GM23248 (cell line): ENCODE measurements around the gene NEDD9. TPM values are rescaled to one million over a fixed set of nuclear protein-coding genes. Genes with fewer than 3 reads are reported as not detected.
A peak's percentile ranks its signal among the peaks of the same experiment; 100 is the strongest.

ENCODE experiments used
- DNase-seq: peaks from one replicate; pipeline ENCODE4 v3.0.0-alpha.2; 2015
- H2AFZ ChIP-seq: fragments of 200-600 bp; sonication (generic); 2 replicates; pipeline ENCODE4 v1.6.1; 2016; ENCODE audit warnings: antibody characterized with exemption
- H3F3A ChIP-seq: fragments of 200-600 bp; sonication (generic); 2 replicates; pipeline ENCODE4 v1.6.1; 2016; ENCODE audit warnings: mild to moderate bottlenecking, antibody characterized with exemption, mixed run types; ENCODE audit not compliant: insufficient read depth
- H3K27ac ChIP-seq: fragments of 200-600 bp; sonication (generic); 2 replicates; pipeline ENCODE4 v1.5.1; 2016; ENCODE audit warnings: mild to moderate bottlenecking
- H3K27me3 ChIP-seq: fragments of 200-600 bp; sonication (generic); replicated peaks from 2 replicates; pipeline ENCODE4 v1.6.1; 2016; ENCODE audit warnings: mild to moderate bottlenecking; ENCODE audit not compliant: insufficient read depth
- H3K36me3 ChIP-seq: fragments of 200-600 bp; sonication (generic); 2 replicates; pipeline ENCODE4 v1.6.1; 2016; ENCODE audit warnings: low read depth, mild to moderate bottlenecking
- H3K4me1 ChIP-seq: fragments of 200-600 bp; sonication (generic); 2 replicates; pipeline ENCODE4 v1.6.1; 2016; ENCODE audit warnings: mild to moderate bottlenecking; ENCODE audit not compliant: insufficient read depth
- H3K4me2 ChIP-seq: fragments of 200-600 bp; sonication (generic); one replicate; pipeline ENCODE4 v1.6.1; 2016; ENCODE audit warnings: mild to moderate bottlenecking; ENCODE audit not compliant: unreplicated experiment
- H3K4me3 ChIP-seq: fragments of 200-600 bp; sonication (generic); 2 replicates; pipeline ENCODE4 v1.5.1; 2016; ENCODE audit warnings: mild to moderate bottlenecking
- H3K79me2 ChIP-seq: fragments of 200-600 bp; sonication (generic); 2 replicates; pipeline ENCODE4 v1.6.1; 2016; ENCODE audit warnings: mild to moderate bottlenecking; ENCODE audit not compliant: insufficient read depth
- H3K9ac ChIP-seq: fragments of 200-600 bp; sonication (generic); 2 replicates; pipeline ENCODE4 v1.6.1; 2016; ENCODE audit warnings: mild to moderate bottlenecking
- H3K9me2 ChIP-seq: fragments of 200-600 bp; sonication (generic); 2 replicates; pipeline ENCODE4 v1.6.1; 2016; ENCODE audit warnings: mixed run types, mild to moderate bottlenecking, moderate library complexity; ENCODE audit not compliant: insufficient read depth
- H3K9me3 ChIP-seq: fragments of 200-600 bp; sonication (generic); one replicate; pipeline ENCODE4 v1.6.1; 2017; ENCODE audit warnings: low read depth
- H4K20me1 ChIP-seq: fragments of 200-600 bp; sonication (generic); 2 replicates; pipeline ENCODE4 v1.6.0; 2016; ENCODE audit not compliant: insufficient read depth
- EZH2 ChIP-seq: fragments of 200-600 bp; sonication (generic); IDR thresholded peaks from 2 replicates; pipeline ENCODE4 v1.6.1; 2018; ENCODE audit warnings: antibody characterized with exemption, mild to moderate bottlenecking; ENCODE audit not compliant: insufficient read depth, poor library complexity, severe bottlenecking
- EZH2phosphoT487 ChIP-seq: fragments of 200-600 bp; sonication (generic); IDR thresholded peaks from 2 replicates; pipeline ENCODE4 v1.6.1; 2018; ENCODE audit warnings: antibody characterized with exemption, moderate library complexity, mild to moderate bottlenecking, low read depth; ENCODE audit not compliant: insufficient read depth
- WGBS, 2 experiments: methylation state at CpG; one replicate each; pipeline ENCODE4 v1.1.6; 2015 to 2017; ENCODE audit warnings: low lambda C conversion rate in 2 of 2, low coverage in 1 of 2; ENCODE audit errors: missing lambda C conversion rate in 2 of 2; 5-methylcytosine and 5-hydroxymethylcytosine counted together
- in situ Hi-C: fragments of 300-500 bp; cut with MboI; formaldehyde crosslinking; loops from 2 replicates; pipeline ENCODE4 v1.15.0; 2020
- polyA plus RNA-seq: library from polyadenylated mRNA; unstranded; fragments of >200 nt; fragmentation: Nextera tagmentation; extraction: Ambion mirVana; gene quantifications from 2 replicates; pipeline ENCODE4 v1.2.1, GENCODE V29; 2016
- total RNA-seq: library from RNA; depleted of rRNA; stranded (reverse); fragments of >200 nt; shearing (Covaris generic); gene quantifications from 2 replicates; pipeline ENCODE4 v1.2.3, GENCODE V29; 2014

The NEDD9 gene
- total and polyA plus RNA-seq, 2 experiments from 2014 or later: 3.0 to 4.2 TPM

DNA sequence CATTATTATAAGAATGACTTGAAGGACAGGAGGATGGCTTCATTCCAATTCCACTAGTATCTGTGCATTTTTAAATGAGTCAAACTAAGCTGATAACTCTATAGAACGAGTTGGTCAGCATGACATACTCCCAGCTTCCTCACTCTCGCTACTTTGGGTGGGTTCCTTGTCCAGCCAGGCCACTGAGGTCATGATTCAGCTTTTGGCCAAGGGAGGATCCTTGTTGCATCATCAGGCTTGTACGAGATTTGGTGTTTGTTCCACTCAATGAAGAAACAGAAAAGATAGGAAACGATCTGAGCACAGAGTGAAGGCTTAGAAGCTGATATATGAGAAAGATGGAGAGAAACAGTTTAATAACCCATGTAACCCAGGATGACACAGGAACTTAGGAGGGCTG lies 19.8 kb downstream of the NEDD9 start:
- Histone ChIP-seq H3K36me3 (no peaks in the 10 kb centered on the region), H3K79me2 (no peaks in the 10 kb centered on the region), H3K4me2 (peak overlapping the region; percentile 71), H3K27me3 (no peaks in the 10 kb centered on the region), H2AFZ (peak overlapping the region; percentile 52), H3K27ac (peak overlapping the region; percentile 28), H3K9ac (no peak overlapping the region), H3K9me3 (no peaks in the 10 kb centered on the region), H4K20me1 (no peaks in the 10 kb centered on the region), H3K4me1 (peaks cover 49% of the 10 kb centered on the region), H3F3A (peaks cover 40% of the 10 kb centered on the region), H3K9me2 (no peaks in the 10 kb centered on the region), H3K4me3 (0 out of 2 replicates have a peak overlapping the region, but pooled peaks have one; percentile 0)
- no peak for TF ChIP-seq EZH2phosphoT487
- no peak for TF ChIP-seq EZH2
- in situ Hi-C loops: no loop called here
- DNase-seq: peak; percentile 84
- WGBS, 2 experiments: 0 to 2% methylated on average over 4 of the region's 4 CpGs

DNA sequence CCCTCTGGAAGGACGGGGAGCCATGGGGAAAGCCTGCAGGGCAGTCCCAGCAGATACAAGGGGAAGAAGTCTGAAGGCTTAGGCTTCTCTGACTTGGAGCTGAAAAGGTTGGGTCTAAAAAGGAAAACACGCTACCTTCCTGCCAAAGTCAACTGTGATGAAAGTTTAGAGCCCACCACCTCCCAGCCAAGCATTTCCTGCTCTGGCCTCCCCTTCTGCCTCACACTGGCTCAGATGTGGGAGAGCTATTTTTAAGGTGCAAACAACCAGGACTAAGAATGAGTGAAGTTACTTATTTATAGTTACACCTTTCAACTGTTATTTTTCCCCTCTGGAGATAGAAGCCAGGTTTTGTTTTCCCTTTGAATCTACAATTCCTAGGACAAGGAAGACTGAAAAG lies 21.2 kb downstream of the NEDD9 start:
- no peaks in the 10 kb centered on the region for H3K79me2 ChIP-seq
- no peak overlapping the region for H3K4me2 ChIP-seq
- H3K27me3 ChIP-seq: no peaks in the 10 kb centered on the region
- no peak overlapping the region for H3K27ac ChIP-seq
- H3K9ac ChIP-seq: no peak overlapping the region
- 98 to 100% methylated on average over 2 of the region's 2 CpGs for WGBS, 2 experiments
- H4K20me1 ChIP-seq: no peaks in the 10 kb centered on the region
- DNase-seq: no peak
- H3K4me1 ChIP-seq: peaks cover 60% of the 10 kb centered on the region
- H3K4me3 ChIP-seq: no peak overlapping the region
- no peak overlapping the region for H2AFZ ChIP-seq
- TF ChIP-seq EZH2 (no peak), EZH2phosphoT487 (no peak)
- peaks cover 50% of the 10 kb centered on the region for H3F3A ChIP-seq
- H3K36me3 ChIP-seq: no peaks in the 10 kb centered on the region
- no peaks in the 10 kb centered on the region for H3K9me2 ChIP-seq
- in situ Hi-C loops: no loop called here
- no peaks in the 10 kb centered on the region for H3K9me3 ChIP-seq

DNA sequence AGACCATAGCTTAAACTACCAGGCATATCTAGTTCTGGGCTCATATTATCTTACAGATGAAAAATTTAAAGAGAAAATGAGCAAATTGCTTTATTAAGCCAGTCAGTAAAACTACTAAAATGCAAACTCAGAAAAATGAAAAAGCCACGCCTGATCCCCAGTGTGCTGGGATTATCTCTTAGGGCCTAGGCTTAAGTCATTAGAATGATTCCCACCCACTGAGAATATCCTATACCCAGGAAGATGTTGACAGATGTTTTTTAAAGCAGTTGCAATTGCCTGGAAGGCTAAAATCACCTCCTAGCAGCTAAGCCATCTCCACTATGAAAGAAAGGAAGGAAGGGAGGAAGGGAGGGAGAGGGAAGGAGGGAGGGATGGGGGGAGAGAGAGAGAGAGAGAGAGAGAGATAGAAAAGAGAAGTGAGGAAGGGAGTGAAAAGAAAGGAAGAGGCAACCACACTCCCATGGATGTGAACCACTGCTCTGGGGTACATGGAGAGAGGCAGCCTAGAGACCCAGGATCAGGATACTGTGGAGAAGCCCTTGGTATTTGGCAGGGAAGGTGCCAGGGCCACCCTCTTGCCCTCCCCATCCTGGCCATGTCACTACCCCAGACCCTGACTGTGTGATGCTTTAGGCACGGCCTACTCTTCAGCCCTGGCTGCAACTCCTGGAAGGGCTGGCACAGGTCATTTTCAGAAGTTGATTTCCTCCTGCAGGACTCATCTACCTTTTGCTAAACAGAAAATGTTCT lies 21.9 kb downstream of the NEDD9 start:
- Histone ChIP-seq H2AFZ (no peak overlapping the region), H3K9me2 (no peaks in the 10 kb centered on the region), H4K20me1 (no peaks in the 10 kb centered on the region), H3K27ac (no peak overlapping the region), H3K36me3 (no peaks in the 10 kb centered on the region), H3K27me3 (no peaks in the 10 kb centered on the region), H3K4me3 (no peak overlapping the region), H3K9me3 (no peaks in the 10 kb centered on the region), H3K79me2 (no peaks in the 10 kb centered on the region), H3K4me2 (no peak overlapping the region), H3K4me1 (peaks cover 64% of the 10 kb centered on the region), H3K9ac (no peak overlapping the region), H3F3A (peaks cover 57% of the 10 kb centered on the region)
- TF ChIP-seq EZH2phosphoT487: no peak
- no peak for TF ChIP-seq EZH2
- 88 to 91% methylated on average over 2 of the region's 2 CpGs for WGBS, 2 experiments
- DNase-seq: no peak
- in situ Hi-C loops: no loop called here

DNA sequence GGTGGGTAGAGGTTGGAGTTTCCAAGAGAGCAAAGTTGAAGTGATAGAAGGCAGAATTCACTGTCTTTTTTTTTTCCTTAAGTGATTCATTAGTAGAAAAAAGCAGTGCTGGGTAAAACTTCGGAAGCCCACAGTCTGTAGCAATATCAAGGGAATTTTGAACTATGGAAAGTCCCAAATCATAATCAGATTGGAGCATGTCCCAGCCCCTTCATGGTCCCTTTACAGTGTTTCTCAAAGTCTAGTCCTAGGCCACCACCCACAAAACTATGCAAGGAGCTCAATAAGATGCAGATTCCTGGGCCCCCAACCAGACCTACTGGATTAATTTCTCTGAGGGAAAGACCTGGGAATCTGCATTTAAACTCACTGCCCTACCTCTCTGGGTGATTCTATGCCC lies 22.6 kb downstream of the NEDD9 start:
- Histone ChIP-seq H3K79me2 (no peaks in the 10 kb centered on the region), H3K4me1 (peaks cover 64% of the 10 kb centered on the region), H3K27me3 (no peaks in the 10 kb centered on the region), H3K4me3 (no peak overlapping the region), H3K4me2 (no peak overlapping the region), H3K9ac (no peak overlapping the region), H3K27ac (peak overlapping the region; percentile 1; the same call in 1 of the 2 replicates), H3K36me3 (no peaks in the 10 kb centered on the region), H4K20me1 (no peaks in the 10 kb centered on the region), H3K9me3 (no peaks in the 10 kb centered on the region), H2AFZ (no peak overlapping the region), H3F3A (peaks cover 63% of the 10 kb centered on the region), H3K9me2 (no peaks in the 10 kb centered on the region)
- TF ChIP-seq EZH2phosphoT487 (no peak), EZH2 (no peak)
- DNase-seq: peak; percentile 58
- in situ Hi-C loops: no loop called here
- 20 to 25% methylated on average over 1 of the region's 1 CpG for WGBS, 2 experiments
